Adrenal gland (tissue), 5 donors: ENCODE measurements around the gene PIK3R2.

Experiments used
- CTCF ChIP-seq, 6 experiments: fragments of 450-650 bp in 4 of 6; fragments of 200-600 bp in 2 of 6; sonication (generic) in 1 of 6; IDR thresholded peaks; 1 replicate in 5 of 6; 2 replicates in 1 of 6; pipeline versions ENCODE4 v1.5.1 to v1.8.0; 2016 to 2021; ENCODE audit warnings: antibody characterized with exemption in 6 of 6, mild to moderate bottlenecking in 2 of 6, moderate library complexity in 1 of 6
- POLR2A ChIP-seq, 2 donors: fragments of 450-650 bp; IDR thresholded peaks; one replicate each; pipeline ENCODE4 v1.6.1; 2017; ENCODE audit warnings: antibody characterized with exemption in 2 of 2, mild to moderate bottlenecking in 2 of 2, moderate library complexity in 1 of 2
- donor health status: DM: no; HTN: no; CAD: no.

GRCh38 chr19:18104793-18105131, 48.2 kb upstream of the PIK3R2 start:
- TF ChIP-seq CTCF (IDR thresholded peaks at IDR 0.05) (no peak), POLR2A (IDR thresholded peaks at IDR 0.05) (no peak)
